Stomach (tissue), 4 donors: ENCODE data around the gene MAP7.
"Not testable (repeated sequence)": the region's sequence is repeated elsewhere in the genome, so short reads cannot be mapped to it uniquely, and the experiment has no call there.

Experiments used
- POLR2A ChIP-seq, 4 donors: fragments of 450-650 bp; IDR thresholded peaks; one replicate each; pipeline ENCODE4 v1.6.1; 2016; ENCODE audit warnings: antibody characterized with exemption in 4 of 4, control low read depth in 2 of 4, mild to moderate bottlenecking in 1 of 4, moderate library complexity in 1 of 4
- TF ChIP-seq, protein P1 (sequence below), 7 experiments: fragments of 450-650 bp in 4 of 7; fragments of 200-600 bp in 3 of 7; sonication (generic) in 3 of 7; IDR thresholded peaks; one replicate each; pipeline ENCODE4 v1.5.1; 2016 to 2019; ENCODE audit warnings: antibody characterized with exemption in 7 of 7, control low read depth in 2 of 7, mild to moderate bottlenecking in 1 of 7

DNA sequence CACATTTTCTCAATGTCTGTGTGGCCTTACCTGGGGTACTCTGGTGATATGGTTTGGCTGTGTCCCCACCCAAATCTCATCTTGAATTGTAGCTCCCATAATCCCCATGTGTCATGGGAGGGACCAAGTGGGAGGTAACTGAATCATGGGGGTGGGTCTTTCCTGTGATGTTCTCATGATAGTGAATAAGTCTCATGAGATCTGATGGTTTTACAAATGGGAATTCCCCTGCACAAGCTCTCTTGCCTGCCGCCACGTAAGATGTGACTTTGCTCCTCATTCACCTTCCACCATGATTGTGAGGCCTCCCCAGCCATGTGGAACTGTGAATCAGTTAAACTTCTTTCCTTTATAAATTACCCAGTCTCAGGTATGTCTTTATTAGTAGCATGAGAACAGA, 40.6 kb upstream of the MAP7 start:
- TF ChIP-seq, protein P1, sequence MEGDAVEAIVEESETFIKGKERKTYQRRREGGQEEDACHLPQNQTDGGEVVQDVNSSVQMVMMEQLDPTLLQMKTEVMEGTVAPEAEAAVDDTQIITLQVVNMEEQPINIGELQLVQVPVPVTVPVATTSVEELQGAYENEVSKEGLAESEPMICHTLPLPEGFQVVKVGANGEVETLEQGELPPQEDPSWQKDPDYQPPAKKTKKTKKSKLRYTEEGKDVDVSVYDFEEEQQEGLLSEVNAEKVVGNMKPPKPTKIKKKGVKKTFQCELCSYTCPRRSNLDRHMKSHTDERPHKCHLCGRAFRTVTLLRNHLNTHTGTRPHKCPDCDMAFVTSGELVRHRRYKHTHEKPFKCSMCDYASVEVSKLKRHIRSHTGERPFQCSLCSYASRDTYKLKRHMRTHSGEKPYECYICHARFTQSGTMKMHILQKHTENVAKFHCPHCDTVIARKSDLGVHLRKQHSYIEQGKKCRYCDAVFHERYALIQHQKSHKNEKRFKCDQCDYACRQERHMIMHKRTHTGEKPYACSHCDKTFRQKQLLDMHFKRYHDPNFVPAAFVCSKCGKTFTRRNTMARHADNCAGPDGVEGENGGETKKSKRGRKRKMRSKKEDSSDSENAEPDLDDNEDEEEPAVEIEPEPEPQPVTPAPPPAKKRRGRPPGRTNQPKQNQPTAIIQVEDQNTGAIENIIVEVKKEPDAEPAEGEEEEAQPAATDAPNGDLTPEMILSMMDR (IDR thresholded peaks at IDR 0.05): not testable (repeated sequence)
- not testable (repeated sequence) for TF ChIP-seq POLR2A (IDR thresholded peaks at IDR 0.05)
